ENCODE results near the gene ZNF366. TPM values are rescaled to one million over a fixed set of nuclear protein-coding genes. Genes with fewer than 3 reads are reported as not detected.

Gene ZNF366
- total RNA-seq, 1 experiment from 2014 or later: not detected

DNA sequence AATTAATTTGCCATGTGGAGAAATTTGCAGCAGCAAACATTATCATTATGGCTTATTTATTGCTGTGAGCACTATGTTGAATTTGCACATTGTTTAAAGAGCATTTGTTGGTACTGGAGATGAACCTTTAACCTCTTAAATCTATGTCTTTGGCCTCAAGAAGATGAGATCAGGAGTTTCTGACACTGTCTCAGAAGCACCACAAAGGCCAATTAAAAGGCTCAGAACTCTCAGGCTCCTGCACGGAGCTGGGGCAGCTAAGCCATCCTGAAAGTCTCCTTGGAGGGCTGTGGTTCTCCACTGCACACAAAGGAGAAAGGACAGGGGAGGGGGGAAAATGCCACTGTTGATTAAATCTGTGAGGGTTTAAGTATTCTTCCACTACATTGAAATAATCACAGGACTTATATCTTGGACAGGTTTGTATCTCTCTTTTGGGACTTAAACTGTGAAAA is 33.1 kb downstream of the ZNF366 start:
- Histone ChIP-seq H3K4me2 (ENCODE audit: low read length) (no peak overlapping the region), H3K79me2 (ENCODE audit: insufficient read depth, low read length) (no peaks in the 10 kb centered on the region), H3K27ac (ENCODE audit: low read depth, low read length) (no peak overlapping the region), H4K20me1 (ENCODE audit: insufficient read depth) (no peaks in the 10 kb centered on the region), H3K36me3 (ENCODE audit: control insufficient read depth in 1 of 2, insufficient read depth in 2 of 2, low read length in 2 of 2) (no peaks in the 10 kb centered on the region), H3K4me1 (ENCODE audit: control insufficient read depth in 1 of 2, insufficient read depth in 2 of 2, low read length in 2 of 2) (peaks cover 0 to 6% of the 10 kb centered on the region in 2 experiments; a peak in 1 of 4 replicates), H3K27me3 (ENCODE audit: insufficient read depth, low read length) (no peaks in the 10 kb centered on the region), H3K4me3 (replicated peaks in 1 of 2; ENCODE audit: low read depth in 1 of 2, low read length in 2 of 2) (no peak overlapping the region), H3K9me3 (ENCODE audit: control insufficient read depth in 1 of 2, insufficient read depth in 1 of 2, low read depth in 1 of 2, low read length in 2 of 2) (no peaks in the 10 kb centered on the region), H3K9me2 (ENCODE audit: insufficient read depth) (no peaks in the 10 kb centered on the region), H2AFZ (ENCODE audit: low read depth, low read length, poor library complexity, severe bottlenecking) (no peak overlapping the region), H3K9ac (ENCODE audit: low read length) (no peak overlapping the region)
- ChIA-PET CTCF (no interaction called here), RAD21 (ENCODE audit: low non-redundant PET in 1 of 2, low total read pairs in 2 of 2, uncharacterized antibody in 2 of 2, unreplicated experiment in 2 of 2) (no interaction called here), POLR2A (no interaction called here)
- ATAC-seq (no peak), DNase-seq (ENCODE audit: low read depth, low spot score) (no peak)
- intact Hi-C loops (cut with micrococcal nuclease): no loop called here
- no TSS peak for BruUV-seq (replicated peaks)
- no peak for TF ChIP-seq REST (IDR thresholded peaks at IDR 0.05; ENCODE audit: low read depth)
- no peak for TF ChIP-seq EGR1 (IDR thresholded peaks at IDR 0.05; ENCODE audit: low read depth)

- Histone ChIP-seq H3K36me3 (ENCODE audit: control insufficient read depth in 1 of 2, insufficient read depth in 2 of 2, low read length in 2 of 2) (no peaks in the 10 kb centered on the region), H4K20me1 (ENCODE audit: insufficient read depth) (no peaks in the 10 kb centered on the region), H3K9me3 (ENCODE audit: control insufficient read depth in 1 of 2, insufficient read depth in 1 of 2, low read depth in 1 of 2, low read length in 2 of 2) (no peaks in the 10 kb centered on the region), H3K4me3 (replicated peaks in 1 of 2; ENCODE audit: low read depth in 1 of 2, low read length in 2 of 2) (no peak overlapping the region), H3K27me3 (ENCODE audit: insufficient read depth, low read length) (no peaks in the 10 kb centered on the region), H3K9ac (ENCODE audit: low read length) (no peak overlapping the region), H3K4me2 (ENCODE audit: low read length) (no peak overlapping the region), H2AFZ (ENCODE audit: low read depth, low read length, poor library complexity, severe bottlenecking) (no peak overlapping the region), H3K4me1 (ENCODE audit: control insufficient read depth in 1 of 2, insufficient read depth in 2 of 2, low read length in 2 of 2) (peaks cover 0 to 6% of the 10 kb centered on the region in 2 experiments; a peak in 1 of 4 replicates), H3K9me2 (ENCODE audit: insufficient read depth) (no peaks in the 10 kb centered on the region), H3K79me2 (ENCODE audit: insufficient read depth, low read length) (no peaks in the 10 kb centered on the region), H3K27ac (ENCODE audit: low read depth, low read length) (no peak overlapping the region)
- POLR2A ChIA-PET: interaction anchor here (0.6 kb wide), 1 partner anchor 744 kb away, joined by 3 read pairs; no protein-coding TSS in a partner anchor
- intact Hi-C loops (cut with micrococcal nuclease): no loop called here
- DNase-seq (ENCODE audit: low read depth, low spot score): no peak
- ATAC-seq: no peak
- RAD21 ChIA-PET (ENCODE audit: low non-redundant PET in 1 of 2, low total read pairs in 2 of 2, uncharacterized antibody in 2 of 2, unreplicated experiment in 2 of 2): no interaction called here
- no TSS peak for BruUV-seq (replicated peaks)
- CTCF ChIA-PET: no interaction called here
- TF ChIP-seq EGR1 (IDR thresholded peaks at IDR 0.05; ENCODE audit: low read depth) (no peak), YY1 (IDR thresholded peaks at IDR 0.05; ENCODE audit: extremely low read depth, insufficient replicate concordance, low read depth, low read length) (no peak), FOSL1 (IDR thresholded peaks at IDR 0.05; ENCODE audit: low read depth) (no peak), CBX3 (IDR thresholded peaks at IDR 0.05; ENCODE audit: low read depth) (no peak), EZH2phosphoT487 (IDR thresholded peaks at IDR 0.05; ENCODE audit: borderline replicate concordance) (no peak), RAD21 (IDR thresholded peaks at IDR 0.05; ENCODE audit: low read depth) (no peak), EZH2 (IDR thresholded peaks at IDR 0.05) (no peak), CEBPB (IDR thresholded peaks at IDR 0.05; ENCODE audit: low read depth) (no peak), TCF7L2 (IDR thresholded peaks at IDR 0.05; ENCODE audit: borderline replicate concordance, extremely low read depth, insufficient read depth, insufficient read length) (no peak), SP1 (IDR thresholded peaks at IDR 0.05; ENCODE audit: low read depth) (no peak), ATF3 (IDR thresholded peaks at IDR 0.05) (no peak), SIN3A (IDR thresholded peaks at IDR 0.05; ENCODE audit: low read depth) (no peak), SRF (IDR thresholded peaks at IDR 0.05; ENCODE audit: low read depth) (no peak), ZBTB33 (IDR thresholded peaks at IDR 0.05; ENCODE audit: extremely low read depth, insufficient replicate concordance, low read length) (no peak)
These were observed 34.4 kb downstream of the ZNF366 start for GRCh38 chr5:72472666-72473422.
